Activated CD4-positive, alpha-beta T cell treated with anti-CD3 and anti-CD28 coated beads, Interleukin-2, amount 10 ng/mL, durations not matched to agents 7 days and 5 days (primary cell): Measurements from ENCODE around the gene LMBR1L. TPM values are rescaled to one million over a fixed set of nuclear protein-coding genes. Genes with fewer than 3 reads are reported as not detected.
"Not testable (repeated sequence)": the region's sequence is repeated elsewhere in the genome, so short reads cannot be mapped to it uniquely, and the experiment has no call there.

Experiments used
- CTCF ChIA-PET: fragments of 350-600 bp; sonication (Branson Sonifier 250); formaldehyde crosslinking; loops from one replicate; lab custom pipeline; 2021; ENCODE audit warnings: antibody characterized with exemption; lab: Charles Lee
- POLR2A ChIA-PET: fragments of 350-600 bp; sonication (Branson Sonifier 250); formaldehyde crosslinking; loops from one replicate; lab custom pipeline; 2021; ENCODE audit warnings: antibody characterized with exemption; lab: Charles Lee
- DNase-seq: peaks from one replicate; pipeline ENCODE4 v3.0.0-alpha.2; 2020
- H3K27ac Mint-ChIP-seq: one replicate; pipeline ENCODE4 v1.8.0; 2021; ENCODE audit warnings: mild to moderate bottlenecking, moderate library complexity, mixed read lengths
- H3K27me3 Mint-ChIP-seq: one replicate; pipeline ENCODE4 v1.8.0; 2021; ENCODE audit warnings: mixed read lengths
- H3K36me3 Mint-ChIP-seq: one replicate; pipeline ENCODE4 v1.8.0; 2021; ENCODE audit warnings: low read depth, mixed read lengths
- H3K4me1 Mint-ChIP-seq: one replicate; pipeline ENCODE4 v1.8.0; 2021; ENCODE audit warnings: mixed read lengths
- H3K4me3 Mint-ChIP-seq: one replicate; pipeline ENCODE4 v1.8.0; 2021; ENCODE audit warnings: mild to moderate bottlenecking, moderate library complexity, mixed read lengths
- H3K9me3 Mint-ChIP-seq: one replicate; pipeline ENCODE4 v1.8.0; 2021; ENCODE audit warnings: mixed read lengths
- total RNA-seq, 2 experiments: library from RNA; stranded (reverse); gene quantifications; one replicate each; pipeline ENCODE4 v1.2.3, GENCODE V29; 2021

LMBR1L gene
- total RNA-seq, 2 experiments from 2014 or later: 60.3 to 62.3 TPM

GRCh38 chr12:49131894-49132461 lies 21.3 kb upstream of the LMBR1L start:
- H3K4me3 Mint-ChIP-seq: peak overlapping the region; percentile 82
- DNase-seq: no peak
- H3K36me3 Mint-ChIP-seq: peaks cover 42% of the 10 kb centered on the region
- POLR2A ChIA-PET: interaction anchor here (0.8 to 2.3 kb wide), 2 partner anchors 15 to 57 kb away, joined by 3 to 17 read pairs; partner anchors contain the start of gene TUBA1A
- H3K9me3 Mint-ChIP-seq: no peaks in the 10 kb centered on the region
- peaks cover 51% of the 10 kb centered on the region for H3K4me1 Mint-ChIP-seq
- no peaks in the 10 kb centered on the region for H3K27me3 Mint-ChIP-seq
- CTCF ChIA-PET: interaction anchor here (1.0 to 3.1 kb wide), 11 partner anchors 8 to 105 kb away, joined by 3 to 26 read pairs (median 4); partner anchors contain the start of genes DHH and RHEBL1
- peak overlapping the region; percentile 96 for H3K27ac Mint-ChIP-seq

- peak within 1 kb of the TSS; percentile 99 for H3K27ac Mint-ChIP-seq
- no peaks in the 10 kb centered on the region for H3K27me3 Mint-ChIP-seq
- H3K4me3 Mint-ChIP-seq: peak within 1 kb of the TSS; percentile 98
- DNase-seq: peak; percentile 90
- H3K4me1 Mint-ChIP-seq: peaks cover 52% of the 10 kb centered on the region
- H3K9me3 Mint-ChIP-seq: no peaks in the 10 kb centered on the region
- ChIA-PET CTCF (interaction anchor here (0.5 to 3.1 kb wide), 33 partner anchors 8 to 439 kb away, joined by 3 to 37 read pairs (median 4); partner anchors contain the start of genes DHH, LMBR1L, RHEBL1 and SPATS2), POLR2A (interaction anchor here (0.6 to 2.3 kb wide), 12 partner anchors 14 to 610 kb away, joined by 3 to 17 read pairs (median 3); partner anchors contain the start of genes LMBR1L, RHEBL1, SPATS2 and TMBIM6)
- peaks cover 47% of the 10 kb centered on the region for H3K36me3 Mint-ChIP-seq
These were observed 20.6 kb upstream of the LMBR1L start, which contains the start of gene TUBA1B for GRCh38 chr12:49131051-49131893. Gene TUBA1B (minus strand): TSS chr12:49131395. CDS start chr12:49131300, 95 bp downstream.

GRCh38 chr12:49130151-49131050 lies 19.8 kb upstream of the LMBR1L start:
- peak; percentile 93 for DNase-seq
- Mint-ChIP-seq H3K9me3 (no peaks in the 10 kb centered on the region), H3K4me3 (peak overlapping the region; percentile 98), H3K4me1 (peaks cover 52% of the 10 kb centered on the region), H3K27me3 (no peaks in the 10 kb centered on the region), H3K27ac (peak overlapping the region; percentile 99), H3K36me3 (peaks cover 47% of the 10 kb centered on the region)
- ChIA-PET CTCF (interaction anchor here (0.5 to 3.1 kb wide), 37 partner anchors 9 to 440 kb away, joined by 3 to 37 read pairs (median 4); partner anchors contain the start of genes DHH, LMBR1L, RHEBL1 and SPATS2), POLR2A (interaction anchor here (0.6 to 2.3 kb wide), 13 partner anchors 17 to 611 kb away, joined by 3 to 17 read pairs (median 3); partner anchors contain the start of genes LMBR1L, RHEBL1, SPATS2 and TMBIM6)

GRCh38 chr12:49129332-49130150 lies 18.9 kb upstream of the LMBR1L start:
- H3K36me3 Mint-ChIP-seq: peaks cover 47% of the 10 kb centered on the region
- peak overlapping the region; percentile 98 for H3K4me3 Mint-ChIP-seq
- no peak for DNase-seq
- H3K9me3 Mint-ChIP-seq: no peaks in the 10 kb centered on the region
- CTCF ChIA-PET: interaction anchor here (0.7 to 3.1 kb wide), 19 partner anchors 11 to 86 kb away, joined by 3 to 37 read pairs (median 6); partner anchors contain the start of genes DHH, LMBR1L, RHEBL1 and TUBA1A
- H3K27me3 Mint-ChIP-seq: no peaks in the 10 kb centered on the region
- peaks cover 52% of the 10 kb centered on the region for H3K4me1 Mint-ChIP-seq
- peak overlapping the region; percentile 99 for H3K27ac Mint-ChIP-seq
- POLR2A ChIA-PET: interaction anchor here (0.6 to 2.1 kb wide), 3 partner anchors 19 to 135 kb away, joined by 3 to 9 read pairs (median 5); partner anchors contain the start of gene LMBR1L

- H3K4me3 Mint-ChIP-seq: peak overlapping the region; percentile 45
- DNase-seq, POLR2A ChIA-PET, H3K9me3 Mint-ChIP-seq, H3K27me3 Mint-ChIP-seq: not testable (repeated sequence)
- peak overlapping the region; percentile 25 for H3K27ac Mint-ChIP-seq
- peaks cover 42% of the 10 kb centered on the region for H3K4me1 Mint-ChIP-seq
- CTCF ChIA-PET: interaction anchor here (1.3 kb wide), 1 partner anchor 43 kb away, joined by 3 read pairs; no protein-coding TSS in a partner anchor
- peaks cover 45% of the 10 kb centered on the region for H3K36me3 Mint-ChIP-seq
These were observed 17.3 kb upstream of the LMBR1L start for GRCh38 chr12:49127971-49128370.

- no peak for DNase-seq
- Mint-ChIP-seq H3K36me3 (peaks cover 45% of the 10 kb centered on the region), H3K9me3 (no peaks in the 10 kb centered on the region), H3K27me3 (no peaks in the 10 kb centered on the region), H3K4me1 (peaks cover 33% of the 10 kb centered on the region), H3K4me3 (peak overlapping the region; percentile 45), H3K27ac (peak overlapping the region; percentile 52)
- CTCF ChIA-PET: interaction anchor here (0.6 to 1.4 kb wide), 5 partner anchors 13 to 42 kb away, joined by 3 to 4 read pairs (median 3); partner anchors contain the start of gene LMBR1L
- POLR2A ChIA-PET: interaction anchor here (0.7 kb wide), 1 partner anchor 73 kb away, joined by 3 read pairs; no protein-coding TSS in a partner anchor
These were observed 16.5 kb upstream of the LMBR1L start for GRCh38 chr12:49126852-49127763.

GRCh38 chr12:49121047-49121696 lies 10.5 kb upstream of the LMBR1L start:
- POLR2A ChIA-PET: no interaction called here
- no peak overlapping the region for H3K27ac Mint-ChIP-seq
- no peak for DNase-seq
- no peaks in the 10 kb centered on the region for H3K4me1 Mint-ChIP-seq
- no peak overlapping the region for H3K4me3 Mint-ChIP-seq
- no peaks in the 10 kb centered on the region for H3K9me3 Mint-ChIP-seq
- CTCF ChIA-PET: no interaction called here
- no peaks in the 10 kb centered on the region for H3K36me3 Mint-ChIP-seq
- H3K27me3 Mint-ChIP-seq: no peaks in the 10 kb centered on the region

- peak overlapping the region; percentile 96 for H3K4me3 Mint-ChIP-seq
- POLR2A ChIA-PET: interaction anchor here (0.6 to 2.8 kb wide), 3 partner anchors 19 to 124 kb away, joined by 3 to 9 read pairs (median 3); partner anchors contain the start of gene TUBA1B
- CTCF ChIA-PET: interaction anchor here (0.6 to 7.3 kb wide), 14 partner anchors 8 to 168 kb away, joined by 3 to 47 read pairs (median 3); partner anchors contain the start of genes DHH and TUBA1B
- peaks cover 4% of the 10 kb centered on the region for H3K36me3 Mint-ChIP-seq
- no peaks in the 10 kb centered on the region for H3K9me3 Mint-ChIP-seq
- DNase-seq: peak; percentile 29
- H3K4me1 Mint-ChIP-seq: peaks cover 25% of the 10 kb centered on the region
- peak overlapping the region; percentile 94 for H3K27ac Mint-ChIP-seq
- H3K27me3 Mint-ChIP-seq: no peaks in the 10 kb centered on the region
These were observed 559 bp upstream of the LMBR1L start for GRCh38 chr12:49111206-49111605.

- Mint-ChIP-seq H3K9me3 (no peaks in the 10 kb centered on the region), H3K27ac (peak overlapping the region; percentile 94), H3K4me3 (peak overlapping the region; percentile 96), H3K27me3 (no peaks in the 10 kb centered on the region), H3K4me1 (peaks cover 25% of the 10 kb centered on the region), H3K36me3 (peaks cover 6% of the 10 kb centered on the region)
- ChIA-PET CTCF (interaction anchor here (0.8 to 7.3 kb wide), 14 partner anchors 7 to 170 kb away, joined by 3 to 47 read pairs (median 6); partner anchors contain the start of genes DHH and TUBA1B), POLR2A (interaction anchor here (0.6 to 2.8 kb wide), 2 partner anchors 9 to 21 kb away, joined by 4 to 9 read pairs; partner anchors contain the start of gene TUBA1B)
- peak; percentile 28 for DNase-seq
These were observed 795 bp downstream of the LMBR1L start for GRCh38 chr12:49109641-49110463.
